GM23248 (cell line): ENCODE results near the gene RAI1. TPM values are rescaled to one million over a fixed set of nuclear protein-coding genes. Genes with fewer than 3 reads are reported as not detected.
A peak's percentile ranks its signal among the peaks of the same experiment; 100 is the strongest.

Experiments used
- DNase-seq: peaks from one replicate; pipeline ENCODE4 v3.0.0-alpha.2; 2015
- H2AFZ ChIP-seq: fragments of 200-600 bp; sonication (generic); 2 replicates; pipeline ENCODE4 v1.6.1; 2016; ENCODE audit warnings: antibody characterized with exemption
- H3F3A ChIP-seq: fragments of 200-600 bp; sonication (generic); 2 replicates; pipeline ENCODE4 v1.6.1; 2016; ENCODE audit warnings: mild to moderate bottlenecking, antibody characterized with exemption, mixed run types; ENCODE audit not compliant: insufficient read depth
- H3K27ac ChIP-seq: fragments of 200-600 bp; sonication (generic); 2 replicates; pipeline ENCODE4 v1.5.1; 2016; ENCODE audit warnings: mild to moderate bottlenecking
- H3K27me3 ChIP-seq: fragments of 200-600 bp; sonication (generic); replicated peaks from 2 replicates; pipeline ENCODE4 v1.6.1; 2016; ENCODE audit warnings: mild to moderate bottlenecking; ENCODE audit not compliant: insufficient read depth
- H3K36me3 ChIP-seq: fragments of 200-600 bp; sonication (generic); 2 replicates; pipeline ENCODE4 v1.6.1; 2016; ENCODE audit warnings: low read depth, mild to moderate bottlenecking
- H3K4me1 ChIP-seq: fragments of 200-600 bp; sonication (generic); 2 replicates; pipeline ENCODE4 v1.6.1; 2016; ENCODE audit warnings: mild to moderate bottlenecking; ENCODE audit not compliant: insufficient read depth
- H3K4me2 ChIP-seq: fragments of 200-600 bp; sonication (generic); one replicate; pipeline ENCODE4 v1.6.1; 2016; ENCODE audit warnings: mild to moderate bottlenecking; ENCODE audit not compliant: unreplicated experiment
- H3K4me3 ChIP-seq: fragments of 200-600 bp; sonication (generic); 2 replicates; pipeline ENCODE4 v1.5.1; 2016; ENCODE audit warnings: mild to moderate bottlenecking
- H3K79me2 ChIP-seq: fragments of 200-600 bp; sonication (generic); 2 replicates; pipeline ENCODE4 v1.6.1; 2016; ENCODE audit warnings: mild to moderate bottlenecking; ENCODE audit not compliant: insufficient read depth
- H3K9ac ChIP-seq: fragments of 200-600 bp; sonication (generic); 2 replicates; pipeline ENCODE4 v1.6.1; 2016; ENCODE audit warnings: mild to moderate bottlenecking
- H3K9me2 ChIP-seq: fragments of 200-600 bp; sonication (generic); 2 replicates; pipeline ENCODE4 v1.6.1; 2016; ENCODE audit warnings: mixed run types, mild to moderate bottlenecking, moderate library complexity; ENCODE audit not compliant: insufficient read depth
- H3K9me3 ChIP-seq: fragments of 200-600 bp; sonication (generic); one replicate; pipeline ENCODE4 v1.6.1; 2017; ENCODE audit warnings: low read depth
- H4K20me1 ChIP-seq: fragments of 200-600 bp; sonication (generic); 2 replicates; pipeline ENCODE4 v1.6.0; 2016; ENCODE audit not compliant: insufficient read depth
- EZH2 ChIP-seq: fragments of 200-600 bp; sonication (generic); IDR thresholded peaks from 2 replicates; pipeline ENCODE4 v1.6.1; 2018; ENCODE audit warnings: antibody characterized with exemption, mild to moderate bottlenecking; ENCODE audit not compliant: insufficient read depth, poor library complexity, severe bottlenecking
- EZH2phosphoT487 ChIP-seq: fragments of 200-600 bp; sonication (generic); IDR thresholded peaks from 2 replicates; pipeline ENCODE4 v1.6.1; 2018; ENCODE audit warnings: antibody characterized with exemption, moderate library complexity, mild to moderate bottlenecking, low read depth; ENCODE audit not compliant: insufficient read depth
- WGBS, 2 experiments: methylation state at CpG; one replicate each; pipeline ENCODE4 v1.1.6; 2015 to 2017; ENCODE audit warnings: low lambda C conversion rate in 2 of 2, low coverage in 1 of 2; ENCODE audit errors: missing lambda C conversion rate in 2 of 2; 5-methylcytosine and 5-hydroxymethylcytosine counted together
- in situ Hi-C: fragments of 300-500 bp; cut with MboI; formaldehyde crosslinking; loops from 2 replicates; pipeline ENCODE4 v1.15.0; 2020
- polyA plus RNA-seq: library from polyadenylated mRNA; unstranded; fragments of >200 nt; fragmentation: Nextera tagmentation; extraction: Ambion mirVana; gene quantifications from 2 replicates; pipeline ENCODE4 v1.2.1, GENCODE V29; 2016
- total RNA-seq: library from RNA; depleted of rRNA; stranded (reverse); fragments of >200 nt; shearing (Covaris generic); gene quantifications from 2 replicates; pipeline ENCODE4 v1.2.3, GENCODE V29; 2014

Gene RAI1
- total and polyA plus RNA-seq, 2 experiments from 2014 or later, result 5.2 to 9.1 TPM

DNA sequence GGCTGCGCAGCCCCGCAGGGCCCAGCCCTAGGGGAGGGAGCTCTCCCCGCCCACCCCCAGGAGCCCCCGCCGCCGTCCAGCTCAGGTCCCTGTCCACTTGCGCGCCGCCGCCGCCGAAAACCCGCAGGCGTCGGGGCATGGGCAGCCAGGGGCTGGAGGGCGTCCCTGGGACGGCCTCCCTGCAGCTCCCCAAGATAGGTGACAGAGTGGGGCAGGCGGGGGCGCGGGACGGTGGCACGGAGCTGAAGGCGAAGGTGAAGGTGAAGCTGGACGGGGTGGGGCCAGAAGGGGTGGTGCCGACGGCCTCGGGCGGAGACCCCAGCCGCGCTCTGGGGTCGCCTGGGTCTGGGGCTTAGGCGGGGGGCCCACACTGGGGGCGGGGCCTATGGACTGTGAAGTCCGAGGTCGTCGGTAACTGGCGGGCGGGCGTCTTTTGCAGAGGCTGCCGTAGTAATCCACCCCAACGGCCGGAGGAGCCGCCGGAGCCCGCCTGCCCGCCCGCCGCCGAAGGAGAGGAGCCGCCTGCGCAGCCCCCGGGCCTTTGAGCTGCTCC is 128.3 kb downstream of the RAI1 start:
- peak overlapping the region; percentile 74 for H3K9ac ChIP-seq
- in situ Hi-C loops, result no loop called here

DNA sequence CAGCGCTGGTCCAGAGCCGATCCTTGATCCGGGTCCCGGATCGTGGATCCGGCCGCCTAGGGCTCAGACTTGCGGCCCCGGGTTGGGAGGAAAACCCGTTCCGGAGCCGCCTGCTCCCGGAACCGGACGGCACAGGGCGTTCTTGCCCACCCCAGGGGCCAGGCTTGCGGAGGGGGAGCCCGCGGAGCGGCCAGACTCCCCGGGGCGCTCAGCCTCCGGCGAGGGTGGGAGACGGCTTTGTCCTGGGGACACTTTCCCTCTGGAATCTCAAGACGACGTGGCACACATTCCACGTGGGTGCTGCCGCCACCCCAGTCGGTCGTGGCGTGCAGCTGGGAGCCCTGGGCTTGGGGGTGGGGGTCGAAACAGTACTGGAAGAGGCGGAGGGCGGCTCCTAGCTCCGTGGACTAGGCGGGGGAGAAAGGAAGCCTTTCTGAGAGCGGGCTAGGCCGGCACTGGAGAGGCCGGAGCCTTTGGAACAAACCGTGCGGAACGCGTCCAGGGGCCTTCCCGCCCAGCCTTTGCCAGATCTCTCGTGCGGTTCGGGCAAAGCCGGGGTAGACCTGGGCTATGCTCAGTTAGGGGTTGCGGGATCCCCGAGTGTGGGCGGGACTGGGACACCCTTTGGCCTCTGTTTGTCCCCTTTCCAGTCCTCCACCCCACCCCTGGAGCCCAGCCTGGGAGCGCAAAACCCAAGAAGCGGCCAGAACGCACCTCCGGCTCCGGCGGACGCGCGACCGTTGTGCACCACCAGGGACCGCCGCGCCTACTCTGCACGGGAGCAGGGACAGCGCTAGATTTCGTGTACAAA is 129.0 kb downstream of the RAI1 start:
- no peaks in the 10 kb centered on the region for H3K79me2 ChIP-seq
- no peaks in the 10 kb centered on the region for H3K4me1 ChIP-seq
- in situ Hi-C loops, result no loop called here
- no peaks in the 10 kb centered on the region for H3K36me3 ChIP-seq
- H3F3A ChIP-seq, result peaks cover 6% of the 10 kb centered on the region
- peak overlapping the region; percentile 58; the same call in 1 of the 2 replicates for H2AFZ ChIP-seq
- H3K9ac ChIP-seq, result peak overlapping the region; percentile 74
- peak overlapping the region; percentile 35; the same call in 1 of the 2 replicates for H3K4me3 ChIP-seq
- H3K9me2 ChIP-seq, result no peaks in the 10 kb centered on the region
- peak; percentile 82 for DNase-seq
- no peaks in the 10 kb centered on the region for H3K9me3 ChIP-seq
- WGBS, 2 experiments, result 20 to 24% methylated on average over 45 to 65 of the region's 68 CpGs
- no peaks in the 10 kb centered on the region for H3K27me3 ChIP-seq
- no peak for TF ChIP-seq EZH2phosphoT487
- no peak for TF ChIP-seq EZH2
- H3K4me2 ChIP-seq, result peak overlapping the region; percentile 54
- H3K27ac ChIP-seq, result peak overlapping the region; percentile 45
- no peaks in the 10 kb centered on the region for H4K20me1 ChIP-seq

More for the DNA sequence above, 128.3 kb downstream of the RAI1 start:
- TF ChIP-seq EZH2 (no peak), EZH2phosphoT487 (no peak)
- H3K27me3 ChIP-seq, result no peaks in the 10 kb centered on the region
- H3K9me3 ChIP-seq, result no peaks in the 10 kb centered on the region
- H3K79me2 ChIP-seq, result no peaks in the 10 kb centered on the region
- WGBS, 2 experiments, result 50 to 58% methylated on average over 13 to 45 of the region's 52 CpGs
- no peaks in the 10 kb centered on the region for H3K4me1 ChIP-seq
- peak overlapping the region; percentile 54 for H3K4me2 ChIP-seq
- H2AFZ ChIP-seq, result no peak overlapping the region
- peaks cover 6% of the 10 kb centered on the region for H3F3A ChIP-seq
- no peaks in the 10 kb centered on the region for H3K36me3 ChIP-seq
- no peaks in the 10 kb centered on the region for H4K20me1 ChIP-seq
- H3K27ac ChIP-seq, result no peak overlapping the region
- peak overlapping the region; percentile 35; the same call in 1 of the 2 replicates for H3K4me3 ChIP-seq
- no peaks in the 10 kb centered on the region for H3K9me2 ChIP-seq
- DNase-seq, result no peak

DNA sequence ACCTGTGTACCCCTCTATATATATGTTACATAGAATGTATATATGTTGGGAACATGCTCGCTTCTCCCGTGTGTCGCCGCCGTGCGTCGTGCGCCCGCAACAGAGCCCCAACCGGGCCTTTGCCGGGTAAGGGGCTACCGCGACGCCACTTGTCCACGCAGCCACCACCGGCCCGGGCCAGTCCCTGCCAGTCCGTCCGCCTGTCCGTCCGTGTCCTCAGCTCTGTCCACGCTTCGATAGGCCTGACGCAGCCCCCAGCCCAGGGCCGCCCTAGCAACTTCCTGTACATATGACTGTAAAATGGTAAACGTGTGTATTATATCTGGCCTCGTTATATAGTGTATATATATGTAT is 129.6 kb downstream of the RAI1 start:
- peaks cover 6% of the 10 kb centered on the region for H3F3A ChIP-seq
- H3K4me2 ChIP-seq, result no peak overlapping the region
- no peaks in the 10 kb centered on the region for H4K20me1 ChIP-seq
- in situ Hi-C loops, result no loop called here
- 75 to 83% methylated on average over 25 to 27 of the region's 27 CpGs for WGBS, 2 experiments
- H3K4me1 ChIP-seq, result no peaks in the 10 kb centered on the region
- no peaks in the 10 kb centered on the region for H3K27me3 ChIP-seq
- H3K79me2 ChIP-seq, result no peaks in the 10 kb centered on the region
- no peak overlapping the region for H2AFZ ChIP-seq
- no peak for DNase-seq
- no peaks in the 10 kb centered on the region for H3K36me3 ChIP-seq
- H3K9me2 ChIP-seq, result no peaks in the 10 kb centered on the region
- TF ChIP-seq EZH2 (no peak), EZH2phosphoT487 (no peak)
- no peak overlapping the region for H3K27ac ChIP-seq
- no peaks in the 10 kb centered on the region for H3K9me3 ChIP-seq
- H3K4me3 ChIP-seq, result no peak overlapping the region
- 0 out of 2 replicates have a peak overlapping the region, but pooled peaks have one; percentile 74 for H3K9ac ChIP-seq

DNA sequence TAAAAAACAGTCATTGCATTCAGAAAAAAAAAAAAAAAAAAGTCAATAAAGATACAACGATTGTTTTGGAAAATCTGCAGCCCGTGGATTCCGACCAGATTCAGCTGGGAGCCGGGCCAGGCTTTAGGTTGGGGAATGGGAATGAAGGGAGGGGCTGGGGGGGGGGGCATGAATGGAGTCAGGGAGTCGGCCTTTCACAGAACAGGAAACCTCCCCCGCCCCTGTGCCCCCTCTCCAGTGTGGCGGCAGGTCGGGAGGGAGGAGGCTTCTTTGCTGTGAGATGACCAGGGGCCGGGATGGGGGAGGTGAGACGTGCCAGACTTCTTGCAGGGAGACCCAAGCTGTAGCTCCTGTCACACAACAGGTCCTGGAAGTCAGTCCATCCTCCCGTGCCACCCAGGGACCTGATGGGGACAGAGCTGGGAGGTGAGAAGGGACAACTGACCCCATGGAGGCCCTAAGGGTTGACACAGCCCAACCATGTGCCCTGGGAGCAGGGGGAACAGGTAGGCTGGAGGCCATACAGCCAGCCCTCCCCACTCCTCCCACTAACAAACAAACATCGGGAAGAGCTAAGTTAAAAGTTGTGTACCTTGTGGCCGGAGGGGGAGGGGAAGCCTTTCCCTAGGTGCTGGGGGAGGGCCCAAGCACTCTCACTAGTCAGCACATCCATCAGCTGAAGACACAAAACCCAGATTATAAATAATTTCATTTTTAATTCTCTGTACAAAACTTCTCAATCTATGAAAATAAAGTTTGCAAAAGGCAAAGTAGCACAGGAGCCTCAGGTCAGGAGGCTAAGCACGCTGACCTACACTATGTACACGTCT is 130.3 kb downstream of the RAI1 start:
- no peaks in the 10 kb centered on the region for H3K36me3 ChIP-seq
- peaks cover 6% of the 10 kb centered on the region for H3F3A ChIP-seq
- no peak overlapping the region for H3K4me3 ChIP-seq
- H3K9me2 ChIP-seq, result no peaks in the 10 kb centered on the region
- no peaks in the 10 kb centered on the region for H4K20me1 ChIP-seq
- H3K4me1 ChIP-seq, result no peaks in the 10 kb centered on the region
- no peak overlapping the region for H2AFZ ChIP-seq
- H3K79me2 ChIP-seq, result no peaks in the 10 kb centered on the region
- no peak for DNase-seq
- TF ChIP-seq EZH2 (no peak), EZH2phosphoT487 (no peak)
- 66 to 69% methylated on average over 12 to 15 of the region's 15 CpGs for WGBS, 2 experiments
- in situ Hi-C loops, result no loop called here
- no peaks in the 10 kb centered on the region for H3K27me3 ChIP-seq
- no peak overlapping the region for H3K27ac ChIP-seq
- no peak overlapping the region for H3K9ac ChIP-seq
- no peak overlapping the region for H3K4me2 ChIP-seq
- H3K9me3 ChIP-seq, result no peaks in the 10 kb centered on the region
